ENCODE results near the gene IGF2BP2.

The IGF2BP2 gene

GRCh38 chr3:185764980-185765370 is 59.9 kb downstream of the IGF2BP2 start:
- no peak for DNase-seq (ENCODE audit: low spot score)

- DNase-seq (ENCODE audit: low spot score), result no peak
These were observed 60.5 kb downstream of the IGF2BP2 start for GRCh38 chr3:185764163-185764979.

- DNase-seq (ENCODE audit: low spot score), result no peak
These were observed 61.4 kb downstream of the IGF2BP2 start for GRCh38 chr3:185763347-185764005.

GRCh38 chr3:185760550-185760949 is 64.3 kb downstream of the IGF2BP2 start:
- DNase-seq (ENCODE audit: low spot score), result no peak

GRCh38 chr3:185760088-185760487 is 64.8 kb downstream of the IGF2BP2 start:
- DNase-seq (ENCODE audit: low spot score), result no peak

- DNase-seq (ENCODE audit: low spot score), result no peak
These were observed 65.3 kb downstream of the IGF2BP2 start for GRCh38 chr3:185759512-185759911.

- DNase-seq (ENCODE audit: low spot score), result no peak
These were observed 65.9 kb downstream of the IGF2BP2 start for GRCh38 chr3:185758912-185759311.

GRCh38 chr3:185757176-185757575 is 67.7 kb downstream of the IGF2BP2 start:
- DNase-seq (ENCODE audit: low spot score), result no peak

GRCh38 chr3:185756477-185756876 is 68.4 kb downstream of the IGF2BP2 start:
- no peak for DNase-seq (ENCODE audit: low spot score)

- no peak for DNase-seq (ENCODE audit: low spot score)
These were observed 69.9 kb downstream of the IGF2BP2 start for GRCh38 chr3:185754920-185755319.

- DNase-seq (ENCODE audit: low spot score), result no peak
These were observed 71.5 kb downstream of the IGF2BP2 start for GRCh38 chr3:185753354-185753753.

- DNase-seq (ENCODE audit: low spot score), result no peak
These were observed 74.1 kb downstream of the IGF2BP2 start for GRCh38 chr3:185750702-185751101.

GRCh38 chr3:185750015-185750414 is 74.8 kb downstream of the IGF2BP2 start:
- DNase-seq (ENCODE audit: low spot score), result no peak

GRCh38 chr3:185746470-185746869 is 78.4 kb downstream of the IGF2BP2 start:
- no peak for DNase-seq (ENCODE audit: low spot score)

- DNase-seq (ENCODE audit: low spot score), result no peak
These were observed 79.6 kb downstream of the IGF2BP2 start for GRCh38 chr3:185744997-185745843.

GRCh38 chr3:185741586-185741985 is 83.3 kb downstream of the IGF2BP2 start:
- no peak for DNase-seq (ENCODE audit: low spot score)

- no peak for DNase-seq (ENCODE audit: low spot score)
These were observed 84.7 kb downstream of the IGF2BP2 start for GRCh38 chr3:185740133-185740532.

- no peak for DNase-seq (ENCODE audit: low spot score)
These were observed 85.6 kb downstream of the IGF2BP2 start for GRCh38 chr3:185739264-185739701.

GRCh38 chr3:185737740-185738680 is 86.8 kb downstream of the IGF2BP2 start:
- no peak for DNase-seq (ENCODE audit: low spot score)

- DNase-seq (ENCODE audit: low spot score), result no peak
These were observed 87.8 kb downstream of the IGF2BP2 start for GRCh38 chr3:185737020-185737419.

GRCh38 chr3:185734725-185735096 is 90.1 kb downstream of the IGF2BP2 start:
- no peak for DNase-seq (ENCODE audit: low spot score)

Measured in HuH-7.5 (cell line).